ENCODE measurements around the gene PDHX.
A peak's percentile ranks its signal among the peaks of the same experiment; 100 is the strongest.

The PDHX gene

DNA sequence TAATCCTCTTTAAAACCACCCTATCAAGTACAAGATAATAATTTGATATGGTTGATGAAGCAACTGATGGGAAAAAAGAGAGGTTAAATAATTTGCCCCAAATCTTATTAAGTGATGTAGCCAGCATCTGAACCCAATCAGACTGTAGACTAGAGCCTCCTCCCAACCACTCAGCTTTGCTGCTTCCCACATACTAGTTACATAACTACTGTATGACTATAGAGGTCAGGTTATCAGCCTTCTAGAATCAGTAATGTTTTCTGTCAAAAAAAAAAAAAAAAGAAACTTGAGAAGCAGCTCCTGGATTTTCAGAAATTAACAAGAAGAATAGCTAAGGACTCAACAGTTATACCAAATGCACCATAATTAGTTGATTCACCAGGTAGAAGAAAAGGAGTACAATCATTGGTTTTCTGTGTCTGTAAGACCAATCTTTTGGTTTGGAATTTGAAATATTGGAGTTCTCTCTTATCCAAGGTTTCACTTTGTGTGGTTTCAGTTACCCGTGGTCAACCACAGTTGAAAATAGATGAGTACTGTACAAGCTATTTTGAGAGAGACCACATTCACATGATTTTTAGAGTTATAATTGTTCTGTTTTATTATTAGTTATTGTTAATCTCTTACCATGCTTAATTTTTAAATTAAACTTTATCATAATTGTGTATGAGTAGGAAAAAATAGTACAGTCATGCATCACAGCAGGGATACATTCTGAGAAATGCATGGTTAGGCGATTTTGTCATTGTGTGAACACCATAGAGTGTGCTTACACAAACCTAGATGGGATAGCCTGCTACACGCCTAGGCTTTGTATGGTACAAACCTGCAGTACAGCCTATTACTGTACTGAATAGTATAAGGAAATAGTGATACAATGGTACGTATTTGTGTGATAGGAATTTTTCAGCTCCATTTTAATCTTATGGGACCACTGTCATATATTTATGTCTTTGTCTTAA lies 72.2 kb downstream of the PDHX start:
- no peak for DNase-seq (ENCODE audit: low read depth in 2 of 2)

GRCh38 chr11:34990916-34991315 lies 74.5 kb downstream of the PDHX start:
- DNase-seq (ENCODE audit: low read depth in 2 of 2): no peak

- no peak for DNase-seq (ENCODE audit: low read depth in 2 of 2)
These were observed 78.4 kb downstream of the PDHX start for GRCh38 chr11:34994854-34995253.

DNA sequence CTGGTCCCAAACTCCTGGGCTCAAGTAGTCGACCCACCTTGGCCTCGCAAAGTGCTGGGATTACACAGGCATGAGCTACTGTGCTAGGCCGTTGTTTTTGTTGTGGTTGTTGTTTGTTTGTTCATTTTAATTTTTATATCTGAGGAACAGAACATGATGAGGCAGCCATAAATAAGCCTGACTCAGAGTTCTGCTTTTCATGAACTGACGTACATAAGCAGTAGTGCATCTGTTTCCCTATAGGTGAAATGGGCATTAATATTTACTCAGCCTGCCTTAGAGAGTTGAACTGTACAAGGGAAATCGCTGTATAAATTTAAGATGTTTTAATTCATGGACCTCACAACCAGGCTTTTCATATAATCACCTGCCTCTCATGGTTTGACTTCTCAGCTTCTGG lies 80.5 kb downstream of the PDHX start:
- DNase-seq (ENCODE audit: low read depth in 2 of 2): no peak

- no peak for DNase-seq (ENCODE audit: low read depth in 2 of 2)
These were observed 81.6 kb downstream of the PDHX start for GRCh38 chr11:34997952-34998528.

DNA sequence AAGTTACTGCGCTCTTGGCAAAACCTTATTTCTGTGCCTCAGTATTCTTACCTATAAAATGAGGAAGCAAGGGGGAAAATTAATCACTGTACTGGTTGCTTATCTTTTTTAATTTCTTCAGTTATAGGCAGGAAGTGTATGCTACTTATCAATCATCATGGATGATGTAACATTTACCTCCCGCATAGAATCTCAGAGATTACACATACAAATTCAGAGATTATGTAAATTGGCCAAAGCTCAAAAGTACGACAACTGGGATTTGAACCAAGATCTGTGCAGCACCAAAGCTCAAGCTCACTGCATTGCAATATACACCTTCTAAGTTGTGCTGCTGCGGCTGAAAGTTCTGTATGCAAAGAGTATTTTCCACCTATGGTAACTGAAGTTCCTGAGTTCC lies 83.0 kb downstream of the PDHX start:
- no peak for DNase-seq (ENCODE audit: low read depth in 2 of 2)

DNA sequence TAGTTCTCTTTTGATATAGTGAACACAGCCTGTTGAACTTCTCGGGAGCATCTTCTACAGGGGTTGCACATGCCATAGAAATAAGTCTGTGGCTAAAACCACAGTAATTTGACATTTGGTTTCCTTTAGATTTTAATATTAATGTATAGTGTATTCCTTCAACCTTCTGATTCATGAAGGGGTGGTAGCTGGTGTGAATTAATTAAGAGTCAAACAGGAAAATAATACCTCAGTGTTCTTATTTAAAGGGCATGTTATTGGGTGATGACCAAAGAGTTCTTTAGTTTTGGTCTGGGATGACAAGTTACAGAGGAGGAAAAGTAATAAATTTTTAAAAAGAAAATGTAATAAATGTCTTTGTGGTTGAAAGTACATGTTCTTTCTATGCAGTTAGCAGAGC lies 86.8 kb downstream of the PDHX start:
- no peak for DNase-seq (ENCODE audit: low read depth in 2 of 2)

DNA sequence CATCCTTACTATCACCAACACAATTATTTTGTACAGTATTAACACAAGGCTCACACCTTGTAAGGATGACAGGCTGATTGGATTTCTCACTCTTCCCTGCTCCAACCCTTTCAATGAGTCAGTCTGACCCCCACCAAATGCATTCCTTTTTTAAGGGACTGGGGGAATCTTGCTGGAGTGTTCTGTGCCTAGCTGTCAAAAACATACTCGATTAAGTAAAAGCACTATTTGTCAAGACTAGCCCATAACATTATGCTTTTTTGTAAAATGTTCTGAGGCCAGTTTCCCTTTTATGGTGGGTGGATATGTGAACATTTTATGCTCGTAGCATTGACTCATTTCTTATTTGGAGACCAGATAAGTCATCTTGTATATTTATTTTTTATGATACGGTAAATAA lies 87.2 kb downstream of the PDHX start:
- no peak for DNase-seq (ENCODE audit: low read depth in 2 of 2)

GRCh38 chr11:35005141-35005780 lies 88.8 kb downstream of the PDHX start:
- DNase-seq (ENCODE audit: low read depth in 2 of 2): no peak

DNA sequence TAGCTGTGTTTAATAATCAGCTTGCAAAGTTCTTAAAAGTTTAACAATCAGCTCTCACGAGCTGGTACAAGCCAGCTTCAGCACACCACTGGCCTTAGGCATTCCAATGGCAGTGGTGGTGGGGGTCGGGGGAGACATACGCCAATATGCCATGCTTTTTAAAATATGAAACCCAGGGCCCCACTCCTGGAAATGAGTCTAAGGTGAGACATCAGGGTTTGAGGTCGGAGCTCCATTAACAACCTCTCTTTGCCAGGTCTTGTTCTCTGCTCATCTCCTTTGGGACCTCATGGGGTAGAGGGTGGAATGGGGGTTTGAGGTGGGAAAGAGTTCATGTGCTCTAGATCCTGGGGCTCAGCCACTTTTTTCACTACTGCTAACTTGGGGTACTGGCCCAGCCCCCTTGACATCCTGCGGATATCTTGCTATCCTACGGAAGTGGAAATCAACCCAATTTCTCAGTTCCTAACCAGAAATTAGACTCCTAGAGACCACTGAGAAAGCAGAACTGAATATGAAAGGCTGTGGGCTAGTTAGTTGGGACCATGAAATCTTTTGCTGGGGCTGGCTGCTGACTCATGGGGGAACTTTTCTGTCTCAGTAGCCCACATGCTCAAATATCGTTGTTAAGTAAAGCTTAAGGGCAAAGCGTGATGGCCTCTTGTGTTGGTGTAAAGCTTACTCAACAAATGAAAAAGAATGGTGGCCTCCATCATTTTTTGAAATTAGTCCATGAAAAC lies 90.1 kb downstream of the PDHX start:
- peak in 1 of 2 donors; percentile 60 for DNase-seq (ENCODE audit: low read depth in 2 of 2)

DNA sequence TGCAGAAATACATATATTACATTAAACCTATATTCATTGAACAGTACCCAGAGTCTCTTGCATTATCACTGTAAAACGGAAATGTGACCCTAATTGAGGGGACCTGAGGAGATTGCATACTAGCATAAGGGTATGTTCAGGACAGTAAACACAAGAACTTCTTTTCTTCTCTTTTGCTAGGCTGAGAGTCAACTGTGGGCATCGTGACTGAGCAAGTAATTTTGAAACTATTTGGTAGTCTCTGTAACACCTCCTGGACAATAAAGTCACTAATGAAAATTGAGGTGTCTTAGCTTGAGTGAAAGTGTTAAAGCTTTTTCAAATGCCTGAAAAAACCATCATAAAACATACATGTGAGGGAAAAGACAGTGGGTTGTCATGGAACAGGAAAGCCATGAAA lies 90.9 kb downstream of the PDHX start:
- no peak for DNase-seq (ENCODE audit: low read depth in 2 of 2)

- no peak for DNase-seq (ENCODE audit: low read depth in 2 of 2)
These were observed 92.9 kb downstream of the PDHX start for GRCh38 chr11:35009191-35009943.

- no peak for DNase-seq (ENCODE audit: low read depth in 2 of 2)
These were observed 93.5 kb downstream of the PDHX start for GRCh38 chr11:35009944-35010342.

DNA sequence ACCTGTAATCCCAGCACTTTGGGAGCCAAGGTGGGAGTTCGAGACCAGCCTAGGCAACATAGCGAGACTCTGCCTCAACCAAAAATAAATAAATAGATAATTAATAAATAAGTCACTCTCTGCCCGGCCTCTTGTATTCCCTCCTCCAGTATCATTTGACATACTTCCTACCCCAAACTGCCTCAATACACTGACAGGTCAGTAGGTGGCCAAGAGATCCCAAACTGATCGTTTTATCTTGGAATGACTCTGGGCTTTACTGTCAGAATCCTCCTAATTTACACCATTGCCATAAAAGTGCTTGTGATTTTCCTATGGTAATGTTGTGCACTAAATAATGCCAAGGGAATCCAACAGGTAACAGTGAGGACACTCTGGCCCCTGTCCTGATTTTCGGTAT lies 94.2 kb downstream of the PDHX start:
- no peak for DNase-seq (ENCODE audit: low read depth in 2 of 2)

DNA sequence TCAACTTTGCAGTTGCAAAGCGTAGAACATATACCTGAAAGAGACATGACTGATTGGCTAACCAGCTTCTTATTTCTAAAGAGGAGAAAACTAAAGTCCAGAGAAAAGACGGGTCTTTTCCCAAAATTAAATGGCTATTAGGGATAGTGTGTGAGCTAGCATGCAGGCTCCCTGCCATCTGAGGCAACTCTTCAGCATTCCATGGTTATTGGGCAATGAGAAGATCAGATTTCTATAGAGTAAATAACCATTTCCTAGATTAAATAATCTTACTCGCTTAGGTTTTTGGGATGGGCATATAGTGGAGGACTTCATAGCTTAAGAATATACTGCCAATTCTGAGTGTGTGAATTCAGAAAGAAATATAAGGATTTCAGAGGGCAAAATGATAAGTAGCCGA lies 95.0 kb downstream of the PDHX start:
- no peak for DNase-seq (ENCODE audit: low read depth in 2 of 2)

DNA sequence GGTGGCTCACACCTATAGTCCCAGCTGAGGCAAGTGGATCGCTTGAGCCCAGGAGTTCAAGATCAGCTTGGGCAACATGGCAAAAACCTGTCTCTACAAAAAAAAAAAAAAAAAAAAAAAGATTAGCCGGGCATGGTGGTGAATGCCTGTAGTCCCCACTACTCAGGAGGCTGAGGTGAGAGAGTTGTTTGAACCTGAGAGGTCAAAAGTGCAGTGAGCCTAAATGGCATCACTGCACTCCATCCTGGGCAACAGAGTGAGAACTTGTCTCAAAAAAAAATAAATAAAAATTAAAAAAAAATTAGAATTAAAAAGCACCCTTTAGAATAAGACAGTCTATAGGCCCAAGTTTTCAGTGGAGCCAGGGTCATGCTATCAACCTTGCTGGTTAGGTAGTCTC lies 95.5 kb downstream of the PDHX start:
- no peak for DNase-seq (ENCODE audit: low read depth in 2 of 2)

- peak in 1 of 2 donors; percentile 19 for DNase-seq (ENCODE audit: low read depth in 2 of 2)
These were observed 96.2 kb downstream of the PDHX start for GRCh38 chr11:35012467-35013191.

DNA sequence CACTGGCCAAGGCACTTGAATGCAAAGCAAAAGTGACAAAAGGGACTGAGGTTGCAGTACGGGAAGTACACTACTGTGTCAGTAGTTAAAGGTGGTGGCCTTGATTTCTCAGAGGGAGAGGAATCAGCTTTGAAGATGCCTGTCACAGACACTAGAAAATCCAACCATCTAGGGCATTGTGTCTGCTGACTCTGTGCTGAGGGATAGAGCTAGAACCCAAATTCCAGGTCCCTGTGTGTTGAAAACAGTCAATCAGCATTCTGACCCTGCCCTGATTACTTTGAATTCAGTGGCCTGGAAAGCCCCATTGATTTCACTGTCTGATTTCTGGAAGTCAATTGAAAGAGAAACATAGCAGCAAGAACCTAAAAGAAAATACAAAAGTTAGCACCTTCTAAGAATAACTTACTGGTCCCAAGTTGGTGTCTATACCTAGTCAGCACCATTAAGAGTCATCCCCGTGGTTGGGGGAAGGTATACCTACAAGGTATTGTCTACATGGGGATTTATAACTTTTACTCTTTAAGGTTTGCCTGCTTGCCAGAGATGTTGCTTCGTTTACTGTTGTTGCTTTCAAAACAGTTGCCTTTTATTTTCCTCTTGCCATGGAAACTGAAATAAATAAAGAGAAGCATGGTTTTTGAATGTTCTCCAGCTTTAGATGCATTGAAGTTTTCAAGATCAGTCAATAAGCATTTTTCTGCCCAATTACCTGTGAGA lies 97.3 kb downstream of the PDHX start:
- peak in 1 of 2 donors; percentile 9 for DNase-seq (ENCODE audit: low read depth in 2 of 2)

DNA sequence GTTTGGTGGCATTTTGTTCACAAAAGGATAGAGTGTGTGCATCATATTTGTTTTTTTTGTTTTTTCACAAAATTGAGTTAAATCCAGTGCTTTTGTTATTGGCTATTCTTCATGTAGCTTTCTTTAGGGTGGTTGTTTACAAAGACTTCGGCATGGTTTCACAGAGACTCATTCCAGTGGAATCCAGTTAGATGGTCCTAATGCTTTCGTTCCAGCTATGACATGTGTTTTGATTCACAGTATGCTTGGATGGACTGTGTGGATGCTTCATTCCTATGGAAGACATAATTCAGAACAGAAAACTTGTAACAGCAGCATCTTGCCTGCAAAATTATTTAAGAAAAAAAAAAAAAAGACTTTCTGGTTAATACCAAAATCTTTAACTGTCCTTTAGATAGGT lies 97.9 kb downstream of the PDHX start:
- DNase-seq (ENCODE audit: low read depth in 2 of 2): no peak

Data from stimulated activated CD4-positive, alpha-beta T cell treated with anti-CD3 and anti-CD28 coated beads, Interleukin-4, amount 100 ng/mL, for 48 hours (primary cell).